SH-SY5Y (cell line): ENCODE measurements around the gene UBE4A.

ENCODE experiments used
- GATA2 ChIP-seq: IDR thresholded peaks from 2 replicates; pipeline ENCODE4 v1.6.1; 2011; ENCODE audit warnings: mild to moderate bottlenecking, low read depth, low read length
- GATA3 ChIP-seq: IDR thresholded peaks from 2 replicates; pipeline ENCODE4 v1.6.1; 2011; ENCODE audit warnings: low read depth, mild to moderate bottlenecking, low read length, moderate library complexity

GRCh38 chr11:118435893-118436624 lies 76.7 kb downstream of the UBE4A start, which contains the start of gene KMT2A:
- TF ChIP-seq GATA2 (no peak), GATA3 (no peak)
